Measurements from ENCODE around the gene FUCA2. TPM values are rescaled to one million over a fixed set of nuclear protein-coding genes. Genes with fewer than 3 reads are reported as not detected.

The FUCA2 gene
- polyA plus RNA-seq, 1 of the 3 experiments (the other 2 are of a cell fraction), result 37.6 TPM

DNA sequence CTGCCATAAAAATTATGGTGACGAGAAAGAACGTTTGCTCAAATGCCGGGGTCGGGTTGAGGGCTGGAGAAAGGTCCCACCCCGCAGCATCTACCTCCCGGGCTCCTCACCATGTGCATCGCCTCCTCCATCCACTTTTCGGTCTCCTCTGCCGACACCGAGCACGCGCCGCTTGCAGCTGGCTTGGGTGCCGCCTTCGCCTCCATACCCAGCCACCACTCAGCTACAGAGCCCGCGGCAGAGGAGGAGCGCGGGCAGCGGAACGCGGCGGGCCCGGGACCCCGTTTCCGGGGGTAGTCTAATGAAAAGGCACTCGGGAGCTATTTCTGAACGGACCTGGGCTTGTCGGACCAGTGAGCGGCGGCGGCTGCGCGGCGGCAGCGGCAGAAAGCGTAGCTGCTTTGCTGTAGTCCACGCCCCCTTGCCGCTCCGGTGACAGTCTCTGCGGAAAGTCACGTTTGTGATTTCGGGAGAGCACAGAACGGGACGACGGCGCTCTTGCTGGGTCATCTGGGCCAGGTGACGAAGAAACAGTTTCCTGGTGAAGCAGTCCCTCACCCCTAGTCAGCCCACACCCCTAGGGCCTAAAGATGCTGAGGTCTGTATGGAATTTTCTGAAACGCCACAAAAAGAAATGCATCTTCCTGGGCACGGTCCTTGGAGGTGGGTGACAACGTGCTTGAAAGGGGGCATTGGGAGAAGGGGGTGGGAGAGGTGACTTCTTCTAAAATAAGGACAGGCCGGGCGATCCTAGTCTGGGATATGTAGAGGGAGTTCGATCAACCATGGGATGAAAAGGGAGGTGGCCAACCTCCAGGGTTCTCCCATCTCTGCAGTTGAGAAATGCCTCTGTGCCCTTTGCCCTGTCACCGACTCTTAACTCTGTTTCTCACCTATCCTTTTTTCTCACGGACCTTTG lies 60.8 kb downstream of the FUCA2 start, which contains the start of the genes ADAT2 and PEX3 (continued):
- peak; percentile 63 for TF ChIP-seq NRF1 (IDR thresholded peaks at IDR 0.05; ENCODE audit: low read depth, low read length)
- TF ChIP-seq RCOR1 (IDR thresholded peaks at IDR 0.05; ENCODE audit: low read length), result peak; percentile 52; the same call in 1 of the 2 replicates
- no peak for TF ChIP-seq NFIC (IDR thresholded peaks at IDR 0.05; ENCODE audit: borderline replicate concordance)
- TF ChIP-seq JUND (IDR thresholded peaks at IDR 0.05), result no peak
- TF ChIP-seq, protein P1, sequence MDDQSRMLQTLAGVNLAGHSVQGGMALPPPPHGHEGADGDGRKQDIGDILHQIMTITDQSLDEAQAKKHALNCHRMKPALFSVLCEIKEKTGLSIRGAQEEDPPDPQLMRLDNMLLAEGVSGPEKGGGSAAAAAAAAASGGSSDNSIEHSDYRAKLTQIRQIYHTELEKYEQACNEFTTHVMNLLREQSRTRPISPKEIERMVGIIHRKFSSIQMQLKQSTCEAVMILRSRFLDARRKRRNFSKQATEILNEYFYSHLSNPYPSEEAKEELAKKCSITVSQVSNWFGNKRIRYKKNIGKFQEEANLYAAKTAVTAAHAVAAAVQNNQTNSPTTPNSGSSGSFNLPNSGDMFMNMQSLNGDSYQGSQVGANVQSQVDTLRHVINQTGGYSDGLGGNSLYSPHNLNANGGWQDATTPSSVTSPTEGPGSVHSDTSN (IDR thresholded peaks at IDR 0.05), result peak; percentile 34; the same call in 1 of the 2 replicates
- TF ChIP-seq FOSL2 (IDR thresholded peaks at IDR 0.05; ENCODE audit: borderline replicate concordance, low read depth), result no peak
- TF ChIP-seq TAF1 (IDR thresholded peaks at IDR 0.05; ENCODE audit: borderline replicate concordance, low read depth, low read length), result peak; percentile 94
- TF ChIP-seq, protein P2, sequence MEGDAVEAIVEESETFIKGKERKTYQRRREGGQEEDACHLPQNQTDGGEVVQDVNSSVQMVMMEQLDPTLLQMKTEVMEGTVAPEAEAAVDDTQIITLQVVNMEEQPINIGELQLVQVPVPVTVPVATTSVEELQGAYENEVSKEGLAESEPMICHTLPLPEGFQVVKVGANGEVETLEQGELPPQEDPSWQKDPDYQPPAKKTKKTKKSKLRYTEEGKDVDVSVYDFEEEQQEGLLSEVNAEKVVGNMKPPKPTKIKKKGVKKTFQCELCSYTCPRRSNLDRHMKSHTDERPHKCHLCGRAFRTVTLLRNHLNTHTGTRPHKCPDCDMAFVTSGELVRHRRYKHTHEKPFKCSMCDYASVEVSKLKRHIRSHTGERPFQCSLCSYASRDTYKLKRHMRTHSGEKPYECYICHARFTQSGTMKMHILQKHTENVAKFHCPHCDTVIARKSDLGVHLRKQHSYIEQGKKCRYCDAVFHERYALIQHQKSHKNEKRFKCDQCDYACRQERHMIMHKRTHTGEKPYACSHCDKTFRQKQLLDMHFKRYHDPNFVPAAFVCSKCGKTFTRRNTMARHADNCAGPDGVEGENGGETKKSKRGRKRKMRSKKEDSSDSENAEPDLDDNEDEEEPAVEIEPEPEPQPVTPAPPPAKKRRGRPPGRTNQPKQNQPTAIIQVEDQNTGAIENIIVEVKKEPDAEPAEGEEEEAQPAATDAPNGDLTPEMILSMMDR (IDR thresholded peaks at IDR 0.05), result no peak
- no peak; the same call in 1 of the 2 replicates for TF ChIP-seq TCF12 (IDR thresholded peaks at IDR 0.05)
- peak; percentile 65; the same call in 1 of the 2 replicates for TF ChIP-seq RFX5 (IDR thresholded peaks at IDR 0.05; ENCODE audit: low read length)
- peak; percentile 35; the same call in 1 of the 2 replicates for TF ChIP-seq FOXJ3 (CRISPR knock-in tag; IDR thresholded peaks at IDR 0.05)
- no peak for TF ChIP-seq TEAD4 (IDR thresholded peaks at IDR 0.05; ENCODE audit: borderline replicate concordance, insufficient read depth)
- TF ChIP-seq MEF2A (IDR thresholded peaks at IDR 0.05; ENCODE audit: borderline replicate concordance, low read depth), result peak; percentile 17; the same call in 1 of the 2 replicates
- TF ChIP-seq, protein P3, sequence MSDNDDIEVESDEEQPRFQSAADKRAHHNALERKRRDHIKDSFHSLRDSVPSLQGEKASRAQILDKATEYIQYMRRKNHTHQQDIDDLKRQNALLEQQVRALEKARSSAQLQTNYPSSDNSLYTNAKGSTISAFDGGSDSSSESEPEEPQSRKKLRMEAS (IDR thresholded peaks at IDR 0.05; ENCODE audit: low read depth), result peak; percentile 82
- peak; percentile 77 for TF ChIP-seq GABPA (IDR thresholded peaks at IDR 0.05; ENCODE audit: low read depth)
- TF ChIP-seq, protein P4, sequence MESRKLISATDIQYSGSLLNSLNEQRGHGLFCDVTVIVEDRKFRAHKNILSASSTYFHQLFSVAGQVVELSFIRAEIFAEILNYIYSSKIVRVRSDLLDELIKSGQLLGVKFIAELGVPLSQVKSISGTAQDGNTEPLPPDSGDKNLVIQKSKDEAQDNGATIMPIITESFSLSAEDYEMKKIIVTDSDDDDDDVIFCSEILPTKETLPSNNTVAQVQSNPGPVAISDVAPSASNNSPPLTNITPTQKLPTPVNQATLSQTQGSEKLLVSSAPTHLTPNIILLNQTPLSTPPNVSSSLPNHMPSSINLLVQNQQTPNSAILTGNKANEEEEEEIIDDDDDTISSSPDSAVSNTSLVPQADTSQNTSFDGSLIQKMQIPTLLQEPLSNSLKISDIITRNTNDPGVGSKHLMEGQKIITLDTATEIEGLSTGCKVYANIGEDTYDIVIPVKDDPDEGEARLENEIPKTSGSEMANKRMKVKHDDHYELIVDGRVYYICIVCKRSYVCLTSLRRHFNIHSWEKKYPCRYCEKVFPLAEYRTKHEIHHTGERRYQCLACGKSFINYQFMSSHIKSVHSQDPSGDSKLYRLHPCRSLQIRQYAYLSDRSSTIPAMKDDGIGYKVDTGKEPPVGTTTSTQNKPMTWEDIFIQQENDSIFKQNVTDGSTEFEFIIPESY (IDR thresholded peaks at IDR 0.05; ENCODE audit: borderline replicate concordance, low read depth), result peak; percentile 60; the same call in 1 of the 2 replicates
- TF ChIP-seq, protein P5, sequence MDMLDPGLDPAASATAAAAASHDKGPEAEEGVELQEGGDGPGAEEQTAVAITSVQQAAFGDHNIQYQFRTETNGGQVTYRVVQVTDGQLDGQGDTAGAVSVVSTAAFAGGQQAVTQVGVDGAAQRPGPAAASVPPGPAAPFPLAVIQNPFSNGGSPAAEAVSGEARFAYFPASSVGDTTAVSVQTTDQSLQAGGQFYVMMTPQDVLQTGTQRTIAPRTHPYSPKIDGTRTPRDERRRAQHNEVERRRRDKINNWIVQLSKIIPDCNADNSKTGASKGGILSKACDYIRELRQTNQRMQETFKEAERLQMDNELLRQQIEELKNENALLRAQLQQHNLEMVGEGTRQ (IDR thresholded peaks at IDR 0.05; ENCODE audit: borderline replicate concordance, low read depth, low read length), result no peak
- TF ChIP-seq GATA2 (CRISPR knock-in tag; IDR thresholded peaks at IDR 0.05), result no peak
- peak; percentile 80 for TF ChIP-seq YY1 (IDR thresholded peaks at IDR 0.05; ENCODE audit: low read depth)
- TF ChIP-seq, protein P6, sequence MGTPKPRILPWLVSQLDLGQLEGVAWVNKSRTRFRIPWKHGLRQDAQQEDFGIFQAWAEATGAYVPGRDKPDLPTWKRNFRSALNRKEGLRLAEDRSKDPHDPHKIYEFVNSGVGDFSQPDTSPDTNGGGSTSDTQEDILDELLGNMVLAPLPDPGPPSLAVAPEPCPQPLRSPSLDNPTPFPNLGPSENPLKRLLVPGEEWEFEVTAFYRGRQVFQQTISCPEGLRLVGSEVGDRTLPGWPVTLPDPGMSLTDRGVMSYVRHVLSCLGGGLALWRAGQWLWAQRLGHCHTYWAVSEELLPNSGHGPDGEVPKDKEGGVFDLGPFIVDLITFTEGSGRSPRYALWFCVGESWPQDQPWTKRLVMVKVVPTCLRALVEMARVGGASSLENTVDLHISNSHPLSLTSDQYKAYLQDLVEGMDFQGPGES (IDR thresholded peaks at IDR 0.05; ENCODE audit: low read depth, low read length), result peak; percentile 46
- peak; percentile 9 for TF ChIP-seq SMC3 (IDR thresholded peaks at IDR 0.05; ENCODE audit: low read depth, low read length)

Data from SK-N-SH (cell line).